ENCODE results near the gene KCNQ1. TPM values are rescaled to one million over a fixed set of nuclear protein-coding genes. Genes with fewer than 3 reads are reported as not detected.

KCNQ1 gene
- polyA plus RNA-seq, 1 of the 3 experiments (the other 2 are of a cell fraction): 0.05 TPM

- Histone ChIP-seq H3K4me2 (no peak overlapping the region), H3K79me2 (ENCODE audit: insufficient read depth) (no peaks in the 10 kb centered on the region), H3K9me2 (no peaks in the 10 kb centered on the region), H3F3A (replicated peaks; ENCODE audit: insufficient read depth) (no peaks in the 10 kb centered on the region), H3K27me3 (ENCODE audit: insufficient read depth) (no peaks in the 10 kb centered on the region), H3K9ac (no peak overlapping the region), H2AFZ (ENCODE audit: low read depth) (no peak overlapping the region), H3K4me3 (ENCODE audit: low read depth in 2 of 2, low read length in 1 of 2) (no peak overlapping the region), H3K36me3 (replicated peaks in 1 of 2; ENCODE audit: control insufficient read depth in 1 of 2, insufficient read depth in 2 of 2, low read length in 1 of 2) (no peaks in the 10 kb centered on the region), H4K20me1 (ENCODE audit: insufficient read depth) (no peaks in the 10 kb centered on the region), H3K4me1 (ENCODE audit: control insufficient read depth in 1 of 2, insufficient read depth in 2 of 2, low read depth in 1 of 2, low read length in 1 of 2) (no peaks in the 10 kb centered on the region; a peak in 1 of 4 replicates), H3K9me3 (no peaks in the 10 kb centered on the region), H3K27ac (ENCODE audit: low read depth in 2 of 2, low read length in 1 of 2) (no peak overlapping the region)
- ChIA-PET POLR2A (no interaction called here), CTCF (interaction anchor here (1.0 to 7.3 kb wide), 5 partner anchors 14 to 229 kb away, joined by 3 to 143 read pairs (median 4); partner anchors contain the start of gene TSSC4)
- TF ChIP-seq POLR2AphosphoS5 (IDR thresholded peaks at IDR 0.05; ENCODE audit: low read depth, low read length): no peak
- no peak for TF ChIP-seq FOXM1 (IDR thresholded peaks at IDR 0.05; ENCODE audit: low read depth)
- TF ChIP-seq JUND (IDR thresholded peaks at IDR 0.05): no peak
- TF ChIP-seq PBX3 (IDR thresholded peaks at IDR 0.05): no peak
- no peak for TF ChIP-seq MAX (IDR thresholded peaks at IDR 0.05; ENCODE audit: low read depth)
- TF ChIP-seq RXRA (IDR thresholded peaks at IDR 0.05; ENCODE audit: borderline replicate concordance, low read depth): no peak
- no peak for TF ChIP-seq IRF3 (IDR thresholded peaks at IDR 0.05; ENCODE audit: low read depth, low read length)
- TF ChIP-seq ZBTB33 (IDR thresholded peaks at IDR 0.05; ENCODE audit: borderline replicate concordance, low read depth): no peak
- no peak for TF ChIP-seq NFIC (IDR thresholded peaks at IDR 0.05; ENCODE audit: borderline replicate concordance)
- no peak for TF ChIP-seq SIN3A (IDR thresholded peaks at IDR 0.05; ENCODE audit: borderline replicate concordance, low read depth, low read length)
- TF ChIP-seq EP300 (IDR thresholded peaks at IDR 0.05; ENCODE audit: borderline replicate concordance in 1 of 2, low read depth in 1 of 2, low read length in 1 of 2): no peak
- TF ChIP-seq GABPA (IDR thresholded peaks at IDR 0.05; ENCODE audit: low read depth): no peak
- no peak for TF ChIP-seq RAD21 (IDR thresholded peaks at IDR 0.05; ENCODE audit: low read length)
- TF ChIP-seq SMC3 (IDR thresholded peaks at IDR 0.05; ENCODE audit: low read depth, low read length): no peak
- TF ChIP-seq RFX5 (IDR thresholded peaks at IDR 0.05; ENCODE audit: low read length): no peak
- TF ChIP-seq USF2 (IDR thresholded peaks at IDR 0.05; ENCODE audit: borderline replicate concordance, low read depth, low read length): no peak
- TF ChIP-seq RCOR1 (IDR thresholded peaks at IDR 0.05; ENCODE audit: low read length): no peak
- no peak for DNase-seq
- 17% methylated on average over 1 of the region's 28 CpGs for WGBS (ENCODE audit: low lambda C conversion rate)
Observed at GRCh38 chr11:2415171-2415570, 29.6 kb upstream of the KCNQ1 start.

Data from SK-N-SH (cell line).